HG02642 (cell line): Measurements from ENCODE around the gene GREM2.

ENCODE experiments used
- ATAC-seq: cut with Tn5 transposase; IDR thresholded peaks from one replicate; pipeline ENCODE4 v1.9.1; 2021; ENCODE audit warnings: mild to moderate bottlenecking; ENCODE audit not compliant: unreplicated experiment, poor library complexity

GREM2 gene

GRCh38 chr1:240506176-240506575 is 105.8 kb downstream of the GREM2 start:
- ATAC-seq = no peak

GRCh38 chr1:240503558-240503957 is 108.4 kb downstream of the GREM2 start:
- no peak for ATAC-seq

GRCh38 chr1:240503036-240503435 is 108.9 kb downstream of the GREM2 start:
- ATAC-seq = no peak

GRCh38 chr1:240501115-240501514 is 110.8 kb downstream of the GREM2 start:
- ATAC-seq = no peak

- ATAC-seq = no peak
Measured at GRCh38 chr1:240500647-240501046, 111.3 kb downstream of the GREM2 start.

GRCh38 chr1:240499012-240499411 is 112.9 kb downstream of the GREM2 start:
- ATAC-seq = no peak

- ATAC-seq = no peak
Measured at GRCh38 chr1:240498335-240498734, 113.6 kb downstream of the GREM2 start.

GRCh38 chr1:240497908-240498307 is 114.0 kb downstream of the GREM2 start:
- no peak for ATAC-seq

GRCh38 chr1:240496941-240497340 is 115.0 kb downstream of the GREM2 start:
- ATAC-seq = no peak

GRCh38 chr1:240496356-240496755 is 115.6 kb downstream of the GREM2 start:
- no peak for ATAC-seq

- no peak for ATAC-seq
Measured at GRCh38 chr1:240495601-240496000, 116.4 kb downstream of the GREM2 start.

- no peak for ATAC-seq
Measured at GRCh38 chr1:240492832-240493440, 119.0 kb downstream of the GREM2 start.

- no peak for ATAC-seq
Measured at GRCh38 chr1:240491796-240492195, 120.2 kb downstream of the GREM2 start.

- no peak for ATAC-seq
Measured at GRCh38 chr1:240491156-240491555, 120.8 kb downstream of the GREM2 start.

GRCh38 chr1:240487493-240487892 is 124.5 kb downstream of the GREM2 start:
- ATAC-seq = no peak

- no peak for ATAC-seq
Measured at GRCh38 chr1:240486611-240487010, 125.3 kb downstream of the GREM2 start.

- ATAC-seq = no peak
Measured at GRCh38 chr1:240484804-240485443, 127.0 kb downstream of the GREM2 start.

GRCh38 chr1:240478536-240478935 is 133.4 kb downstream of the GREM2 start:
- ATAC-seq = no peak

GRCh38 chr1:240475832-240476231 is 136.1 kb downstream of the GREM2 start:
- no peak for ATAC-seq

GRCh38 chr1:240474133-240474614 is 137.8 kb downstream of the GREM2 start:
- ATAC-seq = no peak

GRCh38 chr1:240468656-240469055 is 143.3 kb downstream of the GREM2 start:
- no peak for ATAC-seq

GRCh38 chr1:240467895-240468294 is 144.1 kb downstream of the GREM2 start:
- ATAC-seq = no peak
